Smooth muscle cell (in vitro differentiated cells): ENCODE results near the gene TXNL4B. TPM values are rescaled to one million over a fixed set of nuclear protein-coding genes. Genes with fewer than 3 reads are reported as not detected.

Source experiments
- DNase-seq: peaks from one replicate; lab custom pipeline; 2025; ENCODE audit not compliant: unreplicated experiment; lab: John Stamatoyannopoulos, UW
- H2AFZ ChIP-seq: fragments of 200-600 bp; sonication (generic); 2 replicates; pipeline ENCODE4 v1.6.0; 2016; ENCODE audit warnings: antibody characterized with exemption, low read depth, mild to moderate bottlenecking
- H3F3A ChIP-seq: fragments of 200-600 bp; sonication (generic); 2 replicates; pipeline ENCODE4 v1.6.0; 2017; ENCODE audit warnings: antibody characterized with exemption, low read depth
- H3K27ac ChIP-seq: fragments of 200-600 bp; sonication (generic); 2 replicates; pipeline ENCODE4 v1.5.1; 2016; ENCODE audit warnings: low read depth, mild to moderate bottlenecking
- H3K27me3 ChIP-seq: fragments of 200-600 bp; sonication (generic); 2 replicates; pipeline ENCODE4 v1.6.1; 2016; ENCODE audit warnings: low read depth, mild to moderate bottlenecking
- H3K36me3 ChIP-seq: fragments of 200-600 bp; sonication (generic); 2 replicates; pipeline ENCODE4 v1.5.1; 2016; ENCODE audit warnings: low read depth
- H3K4me1 ChIP-seq: fragments of 200-600 bp; sonication (generic); 2 replicates; pipeline ENCODE4 v1.5.1; 2016; ENCODE audit warnings: low read depth
- H3K4me2 ChIP-seq: fragments of 200-600 bp; sonication (generic); 2 replicates; pipeline ENCODE4 v1.6.0; 2016; ENCODE audit warnings: mild to moderate bottlenecking
- H3K4me3 ChIP-seq: fragments of 200-600 bp; sonication (generic); 2 replicates; pipeline ENCODE4 v1.5.1; 2016; ENCODE audit warnings: mild to moderate bottlenecking
- H3K79me2 ChIP-seq: fragments of 200-600 bp; sonication (generic); 2 replicates; pipeline ENCODE4 v1.6.0; 2016; ENCODE audit warnings: low read depth, mild to moderate bottlenecking
- H3K9ac ChIP-seq: fragments of 200-600 bp; sonication (generic); 2 replicates; pipeline ENCODE4 v1.6.0; 2016; ENCODE audit warnings: low read depth
- H3K9me3 ChIP-seq: fragments of 200-600 bp; sonication (generic); replicated peaks from 2 replicates; pipeline ENCODE4 v1.5.1; 2016; ENCODE audit warnings: low read depth
- H4K20me1 ChIP-seq: fragments of 200-600 bp; sonication (generic); 2 replicates; pipeline ENCODE4 v1.6.0; 2016; ENCODE audit warnings: low read depth
- WGBS: methylation state at CpG from one replicate; pipeline ENCODE4 v1.1.7; 2016; ENCODE audit warnings: low lambda C conversion rate; 5-methylcytosine and 5-hydroxymethylcytosine counted together
- polyA plus RNA-seq: library from polyadenylated mRNA; unstranded; fragments of >200 nt; fragmentation: Nextera tagmentation; extraction: Ambion mirVana; gene quantifications from 2 replicates; pipeline ENCODE4 v1.2.1, GENCODE V29; 2016
- total RNA-seq: library from RNA; depleted of rRNA; stranded (reverse); fragments of >200 nt; gene quantifications from 2 replicates; pipeline ENCODE4 v1.2.3, GENCODE V29; 2014
- TF ChIP-seq, protein P1 (sequence below): fragments of 200-600 bp; sonication (generic); IDR thresholded peaks from 2 replicates; pipeline ENCODE4 v1.5.1; 2017; ENCODE audit warnings: borderline replicate concordance, mild to moderate bottlenecking, antibody characterized with exemption; ENCODE audit not compliant: insufficient read depth, poor library complexity, severe bottlenecking

Gene TXNL4B
- total and polyA plus RNA-seq, 2 experiments from 2014 or later = 8.4 to 10.5 TPM

GRCh38 chr16:72125635-72126428 is 32.4 kb upstream of the TXNL4B start:
- no peaks in the 10 kb centered on the region for H3K36me3 ChIP-seq

DNA sequence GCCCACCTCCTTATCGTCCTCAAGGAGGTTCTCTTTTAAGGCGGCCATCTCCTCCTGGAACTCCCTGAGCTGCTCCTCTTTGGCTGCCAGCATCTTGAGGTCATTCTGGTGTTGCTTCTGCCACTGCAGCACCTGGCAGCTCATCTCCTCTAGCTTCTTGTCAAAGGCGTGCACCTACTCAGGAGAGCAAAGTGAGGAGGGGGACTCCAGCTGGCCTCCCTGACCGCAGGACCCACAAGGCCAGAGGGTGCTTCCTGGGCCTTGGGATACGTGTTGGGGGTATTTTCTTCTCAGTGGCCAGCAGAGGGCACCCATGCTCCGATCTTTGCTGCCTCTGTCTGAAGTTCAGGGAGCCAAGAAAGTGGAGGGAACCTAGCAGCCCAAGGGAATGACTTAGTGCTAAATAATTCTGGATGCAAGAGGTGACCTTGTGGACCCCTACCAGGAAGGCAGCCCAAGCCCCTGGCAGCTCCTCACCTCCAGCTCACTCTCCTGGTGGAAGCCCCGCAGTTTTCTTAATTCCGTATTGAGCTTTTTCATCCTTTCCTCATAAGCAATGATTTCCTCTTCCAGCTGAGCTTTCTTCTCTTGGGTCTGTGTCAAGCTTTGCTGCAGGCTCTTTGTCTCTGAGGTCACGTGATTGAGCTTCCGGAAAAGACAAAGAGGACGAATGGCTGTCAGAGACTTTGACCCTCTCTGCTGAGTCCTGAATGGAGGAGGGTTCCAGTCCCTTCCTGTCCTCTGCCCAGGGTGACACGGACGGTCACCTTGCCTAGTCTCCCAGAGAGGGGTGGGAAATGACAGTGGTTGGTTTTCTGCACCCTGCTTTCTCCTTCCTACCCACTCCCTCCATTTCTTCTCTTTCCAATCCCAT is 31.6 kb upstream of the TXNL4B start:
- Histone ChIP-seq H3K27ac (no peak overlapping the region), H3K4me3 (no peak overlapping the region), H4K20me1 (no peaks in the 10 kb centered on the region), H3K79me2 (no peaks in the 10 kb centered on the region), H3K9ac (no peak overlapping the region), H2AFZ (no peak overlapping the region), H3K4me2 (no peak overlapping the region), H3K4me1 (peaks cover 5% of the 10 kb centered on the region), H3K27me3 (no peaks in the 10 kb centered on the region), H3K9me3 (no peaks in the 10 kb centered on the region), H3K36me3 (no peaks in the 10 kb centered on the region), H3F3A (no peaks in the 10 kb centered on the region)
- 49% methylated on average over 13 of the region's 13 CpGs for WGBS
- TF ChIP-seq, protein P1, sequence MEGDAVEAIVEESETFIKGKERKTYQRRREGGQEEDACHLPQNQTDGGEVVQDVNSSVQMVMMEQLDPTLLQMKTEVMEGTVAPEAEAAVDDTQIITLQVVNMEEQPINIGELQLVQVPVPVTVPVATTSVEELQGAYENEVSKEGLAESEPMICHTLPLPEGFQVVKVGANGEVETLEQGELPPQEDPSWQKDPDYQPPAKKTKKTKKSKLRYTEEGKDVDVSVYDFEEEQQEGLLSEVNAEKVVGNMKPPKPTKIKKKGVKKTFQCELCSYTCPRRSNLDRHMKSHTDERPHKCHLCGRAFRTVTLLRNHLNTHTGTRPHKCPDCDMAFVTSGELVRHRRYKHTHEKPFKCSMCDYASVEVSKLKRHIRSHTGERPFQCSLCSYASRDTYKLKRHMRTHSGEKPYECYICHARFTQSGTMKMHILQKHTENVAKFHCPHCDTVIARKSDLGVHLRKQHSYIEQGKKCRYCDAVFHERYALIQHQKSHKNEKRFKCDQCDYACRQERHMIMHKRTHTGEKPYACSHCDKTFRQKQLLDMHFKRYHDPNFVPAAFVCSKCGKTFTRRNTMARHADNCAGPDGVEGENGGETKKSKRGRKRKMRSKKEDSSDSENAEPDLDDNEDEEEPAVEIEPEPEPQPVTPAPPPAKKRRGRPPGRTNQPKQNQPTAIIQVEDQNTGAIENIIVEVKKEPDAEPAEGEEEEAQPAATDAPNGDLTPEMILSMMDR = peak; percentile 82
- peak; percentile 16 for DNase-seq

More at GRCh38 chr16:72125635-72126428, 32.4 kb upstream of the TXNL4B start:
- TF ChIP-seq, protein P1 = no peak
- Histone ChIP-seq H2AFZ (no peak overlapping the region), H3K9me3 (no peaks in the 10 kb centered on the region), H3F3A (no peaks in the 10 kb centered on the region), H3K4me1 (peaks cover 5% of the 10 kb centered on the region), H3K9ac (no peak overlapping the region), H3K4me3 (no peak overlapping the region), H3K27me3 (no peaks in the 10 kb centered on the region), H3K4me2 (no peak overlapping the region), H3K27ac (no peak overlapping the region), H4K20me1 (no peaks in the 10 kb centered on the region), H3K79me2 (no peaks in the 10 kb centered on the region)
- WGBS = 89% methylated on average over 9 of the region's 9 CpGs
- no peak for DNase-seq

DNA sequence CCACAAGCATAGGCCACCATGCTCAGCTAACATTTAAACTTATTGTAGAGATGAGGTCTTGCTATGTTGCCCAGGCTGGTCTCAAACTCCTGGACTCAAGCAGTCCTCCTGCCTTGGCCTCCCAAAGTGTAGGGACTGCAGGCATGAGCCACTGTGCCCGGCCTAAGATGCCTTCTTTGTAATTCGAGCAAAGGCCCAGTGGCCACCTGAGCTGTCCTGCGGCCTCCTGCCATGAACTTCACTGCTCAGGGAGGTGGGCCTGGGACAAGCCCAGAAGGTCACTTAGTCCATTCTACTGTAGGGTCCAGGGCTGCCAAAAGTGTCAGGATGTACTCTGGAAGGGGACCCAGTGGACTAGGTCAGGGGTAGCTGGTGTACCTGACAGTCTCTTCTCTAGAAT is 30.7 kb upstream of the TXNL4B start:
- peaks cover 5% of the 10 kb centered on the region for H3K4me1 ChIP-seq
- no peak overlapping the region for H3K4me3 ChIP-seq
- H3F3A ChIP-seq = no peaks in the 10 kb centered on the region
- no peaks in the 10 kb centered on the region for H3K27me3 ChIP-seq
- no peaks in the 10 kb centered on the region for H3K79me2 ChIP-seq
- TF ChIP-seq, protein P1 = no peak
- no peaks in the 10 kb centered on the region for H3K36me3 ChIP-seq
- no peak overlapping the region for H3K4me2 ChIP-seq
- no peak overlapping the region for H3K9ac ChIP-seq
- no peak overlapping the region for H2AFZ ChIP-seq
- 94% methylated on average over 3 of the region's 3 CpGs for WGBS
- H3K9me3 ChIP-seq = no peaks in the 10 kb centered on the region
- no peak for DNase-seq
- no peaks in the 10 kb centered on the region for H4K20me1 ChIP-seq
- H3K27ac ChIP-seq = no peak overlapping the region
